Right lobe of liver (tissue), 6 donors: ENCODE data around the gene NMRAL1. TPM values are rescaled to one million over a fixed set of nuclear protein-coding genes. Genes with fewer than 3 reads are reported as not detected.

Source experiments
- ATAC-seq, 4 donors: fragments of 200-7000 bp; cut with Tn5 transposase; one replicate each; pipeline ENCODE4 v1.9.1; 2020; ENCODE audit warnings: mild to moderate bottlenecking in 4 of 4, moderate library complexity in 4 of 4
- DNase-seq, 3 donors: peaks; one replicate each; pipeline ENCODE4 v3.0.0-alpha.2; 2020
- H3K27ac ChIP-seq, 3 donors: fragments of 200-600 bp; one replicate each; pipeline ENCODE4 v1.8.0; 2022
- H3K27me3 ChIP-seq, 2 donors: fragments of 200-600 bp; one replicate each; pipeline ENCODE4 v1.8.0; 2022
- H3K36me3 ChIP-seq, 4 donors: fragments of 200-600 bp; sonication (generic) in 1 of 4; one replicate each; pipeline versions ENCODE4 v1.5.1 to v1.8.0; 2017 to 2022; ENCODE audit warnings: control low read depth in 1 of 4
- H3K4me1 ChIP-seq, 4 donors: fragments of 200-600 bp; sonication (generic) in 1 of 4; one replicate each; pipeline versions ENCODE4 v1.5.1 to v1.8.0; 2017 to 2022; ENCODE audit warnings: control low read depth in 1 of 4
- H3K4me3 ChIP-seq, 3 donors: fragments of 200-600 bp; one replicate each; pipeline ENCODE4 v1.8.0; 2022
- H3K9me3 ChIP-seq, 4 donors: fragments of 200-600 bp; sonication (generic) in 1 of 4; one replicate each; pipeline versions ENCODE4 v1.5.1 to v1.8.0; 2017 to 2022; ENCODE audit warnings: control low read depth in 1 of 4
- POLR2A ChIP-seq: fragments of 450-650 bp; IDR thresholded peaks from one replicate; pipeline ENCODE4 v1.6.1; 2017; ENCODE audit warnings: antibody characterized with exemption, mild to moderate bottlenecking
- WGBS: methylation state at CpG from one replicate; pipeline ENCODE4 v1.1.6; 2018; ENCODE audit warnings: low coverage, low lambda C conversion rate; ENCODE audit not compliant: insufficient coverage; ENCODE audit errors: missing lambda C conversion rate; 5-methylcytosine and 5-hydroxymethylcytosine counted together
- intact Hi-C, 2 donors: fragments of 100-400 bp; cut with DNase I; formaldehyde crosslinking; loops; one replicate each; pipeline versions ENCODE4 v1.11.2 to v1.14.1; 2022
- total RNA-seq, 6 experiments: library from RNA; depleted of rRNA in 2 of 6; stranded (reverse); fragments of >200 nt in 2 of 6; fragmentation: NEBNext Ultra II Directional in 3 of 6; extraction: Animal tissue kit (Norgen Biotek cat#: 25700) in 3 of 6; gene quantifications; one replicate each; pipeline versions ENCODE4 v1.1.0 to v1.2.4, GENCODE V29; 2016 to 2023
- TF ChIP-seq, protein P1 (sequence below), 4 donors: fragments of 200-600 bp in 3 of 4; fragments of 450-650 bp in 1 of 4; IDR thresholded peaks; one replicate each; pipeline versions ENCODE4 v1.5.1 to v1.8.0; 2016 to 2022; ENCODE audit warnings: antibody characterized with exemption in 4 of 4, mild to moderate bottlenecking in 2 of 4
- donor health status: DM: no; HTN: yes; CAD: no.
- donor health status: DM: no; HTN: no; CAD: no.
- donor health status: DM: no; HTN: no; CAD: no.
- donor health status: DM: no; HTN: yes; CAD: no.
- donor health status: DM: no; HTN: yes; CAD: no.

The NMRAL1 gene
- total RNA-seq, 6 experiments from 2014 or later: 19.9 to 44.0 (median 35.5) TPM

DNA sequence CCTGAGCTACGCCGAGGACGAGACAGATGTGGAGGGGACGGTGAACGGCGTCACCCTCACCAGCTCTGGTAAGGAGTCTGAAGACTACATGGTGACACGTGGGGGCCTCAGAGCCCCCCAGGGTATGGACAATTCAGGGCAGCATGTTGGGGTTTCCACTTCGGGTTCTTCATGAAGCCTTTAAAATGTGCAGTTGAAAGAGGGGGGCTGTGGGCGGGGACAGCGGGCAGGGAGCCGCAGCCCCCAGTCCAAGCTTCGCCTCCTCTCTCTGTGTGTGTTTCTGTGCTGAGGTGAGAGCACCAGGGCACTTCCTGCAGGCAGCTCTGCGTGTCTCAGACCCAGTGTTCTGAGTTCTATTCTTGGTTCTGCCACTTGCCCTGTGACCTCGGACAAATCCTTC, 24.0 kb downstream of the NMRAL1 start:
- H3K27me3 ChIP-seq: no peaks in the 10 kb centered on the region
- WGBS: 83% methylated on average over 3 of the region's 14 CpGs
- no peaks in the 10 kb centered on the region for H3K4me1 ChIP-seq
- H3K27ac ChIP-seq: no peak overlapping the region
- TF ChIP-seq, protein P1, sequence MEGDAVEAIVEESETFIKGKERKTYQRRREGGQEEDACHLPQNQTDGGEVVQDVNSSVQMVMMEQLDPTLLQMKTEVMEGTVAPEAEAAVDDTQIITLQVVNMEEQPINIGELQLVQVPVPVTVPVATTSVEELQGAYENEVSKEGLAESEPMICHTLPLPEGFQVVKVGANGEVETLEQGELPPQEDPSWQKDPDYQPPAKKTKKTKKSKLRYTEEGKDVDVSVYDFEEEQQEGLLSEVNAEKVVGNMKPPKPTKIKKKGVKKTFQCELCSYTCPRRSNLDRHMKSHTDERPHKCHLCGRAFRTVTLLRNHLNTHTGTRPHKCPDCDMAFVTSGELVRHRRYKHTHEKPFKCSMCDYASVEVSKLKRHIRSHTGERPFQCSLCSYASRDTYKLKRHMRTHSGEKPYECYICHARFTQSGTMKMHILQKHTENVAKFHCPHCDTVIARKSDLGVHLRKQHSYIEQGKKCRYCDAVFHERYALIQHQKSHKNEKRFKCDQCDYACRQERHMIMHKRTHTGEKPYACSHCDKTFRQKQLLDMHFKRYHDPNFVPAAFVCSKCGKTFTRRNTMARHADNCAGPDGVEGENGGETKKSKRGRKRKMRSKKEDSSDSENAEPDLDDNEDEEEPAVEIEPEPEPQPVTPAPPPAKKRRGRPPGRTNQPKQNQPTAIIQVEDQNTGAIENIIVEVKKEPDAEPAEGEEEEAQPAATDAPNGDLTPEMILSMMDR (IDR thresholded peaks at IDR 0.05): no peak
- TF ChIP-seq POLR2A: no peak
- peaks cover 0 to 86% (median 44%) of the 10 kb centered on the region in 4 donors for H3K36me3 ChIP-seq
- intact Hi-C loops: no loop called here
- ATAC-seq (no peak), DNase-seq (no peak)
- no peaks in the 10 kb centered on the region for H3K9me3 ChIP-seq
- no peak overlapping the region for H3K4me3 ChIP-seq

DNA sequence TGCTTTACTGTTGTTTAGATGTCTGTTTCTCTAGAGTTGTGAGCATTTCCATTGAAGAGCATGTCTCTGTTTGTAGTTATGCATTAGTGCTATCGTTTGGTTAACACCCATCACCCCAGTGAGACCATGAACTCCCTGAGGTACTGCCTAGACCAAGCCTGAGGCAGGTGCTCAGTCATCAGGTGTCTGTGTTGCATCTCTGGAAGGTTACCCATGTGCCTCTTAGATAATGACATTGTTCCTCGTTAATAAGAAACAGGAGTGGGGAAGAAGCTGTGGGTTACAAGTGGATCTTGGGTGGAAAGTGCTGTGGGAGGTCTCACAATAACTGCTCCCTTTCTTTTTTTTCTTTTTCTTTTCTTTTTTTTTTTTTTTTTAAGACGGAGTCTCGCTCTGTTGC, 30.4 kb downstream of the NMRAL1 start:
- H3K27me3 ChIP-seq: no peaks in the 10 kb centered on the region
- H3K4me3 ChIP-seq: no peak overlapping the region
- intact Hi-C loops: no loop called here
- peaks cover 0 to 93% (median 56%) of the 10 kb centered on the region in 4 donors for H3K36me3 ChIP-seq
- 100% methylated on average over 1 of the region's 4 CpGs for WGBS
- H3K9me3 ChIP-seq: no peaks in the 10 kb centered on the region
- H3K4me1 ChIP-seq: no peaks in the 10 kb centered on the region
- DNase-seq (no peak), ATAC-seq (no peak)
- no peak overlapping the region for H3K27ac ChIP-seq
- no peak for TF ChIP-seq POLR2A
- TF ChIP-seq, protein P1 (IDR thresholded peaks at IDR 0.05): no peak

DNA sequence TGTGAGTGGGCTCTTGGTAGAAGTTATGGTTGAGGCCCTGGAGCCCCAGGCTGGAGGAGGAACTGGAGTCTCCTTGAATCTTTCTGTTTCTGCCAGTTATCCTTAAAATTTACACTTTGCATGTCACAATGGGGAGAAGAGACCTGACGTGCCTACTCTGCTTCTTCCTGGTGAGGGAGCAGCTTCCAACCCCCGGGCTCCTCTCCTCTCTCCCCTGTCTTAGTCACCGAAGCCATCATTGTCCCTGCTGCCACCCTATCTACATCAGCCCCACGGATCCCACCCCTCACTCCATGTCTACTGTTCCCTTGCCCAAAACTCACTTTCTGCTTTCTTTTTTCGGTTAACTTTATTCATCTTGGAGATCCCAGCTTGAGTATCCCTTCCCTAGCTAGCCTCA, 31.2 kb downstream of the NMRAL1 start:
- no peak for TF ChIP-seq POLR2A
- TF ChIP-seq, protein P1 (IDR thresholded peaks at IDR 0.05): no peak
- Histone ChIP-seq H3K27me3 (no peaks in the 10 kb centered on the region), H3K4me3 (no peak overlapping the region), H3K4me1 (no peaks in the 10 kb centered on the region), H3K36me3 (peaks cover 0 to 93% (median 54%) of the 10 kb centered on the region in 4 donors), H3K27ac (no peak overlapping the region), H3K9me3 (no peaks in the 10 kb centered on the region)
- no peak for ATAC-seq
- intact Hi-C loops: no loop called here
- DNase-seq: no peak
- 60% methylated on average over 3 of the region's 5 CpGs for WGBS

DNA sequence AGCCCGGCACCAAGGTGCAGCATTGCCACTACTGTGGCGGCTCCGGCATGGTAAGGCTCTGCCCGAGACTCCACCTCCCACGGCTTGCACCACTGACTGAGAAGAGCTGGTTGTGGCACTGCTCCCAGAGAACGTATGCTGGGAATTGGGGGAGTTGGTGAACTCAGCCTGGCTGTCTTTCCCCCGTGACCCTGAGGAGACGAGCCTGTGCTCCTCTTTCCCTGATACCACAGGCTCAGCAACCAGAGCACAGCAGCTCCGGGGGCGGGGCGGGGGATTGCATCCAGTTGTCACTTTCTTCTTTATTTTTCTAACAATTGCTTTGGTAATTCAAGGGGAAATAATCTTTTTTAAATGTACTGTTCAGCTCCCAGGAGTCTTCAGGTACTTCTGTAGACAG, 32.1 kb downstream of the NMRAL1 start:
- DNase-seq (no peak), ATAC-seq (peak in 1 of 4 donors; percentile 24)
- Histone ChIP-seq H3K36me3 (peaks cover 5 to 99% (median 57%) of the 10 kb centered on the region in 4 donors), H3K27me3 (no peaks in the 10 kb centered on the region), H3K4me1 (no peaks in the 10 kb centered on the region), H3K9me3 (no peaks in the 10 kb centered on the region), H3K27ac (no peak overlapping the region), H3K4me3 (no peak overlapping the region)
- 83% methylated on average over 6 of the region's 11 CpGs for WGBS
- no peak for TF ChIP-seq POLR2A
- TF ChIP-seq, protein P1 (IDR thresholded peaks at IDR 0.05): no peak
- intact Hi-C loops: no loop called here

DNA sequence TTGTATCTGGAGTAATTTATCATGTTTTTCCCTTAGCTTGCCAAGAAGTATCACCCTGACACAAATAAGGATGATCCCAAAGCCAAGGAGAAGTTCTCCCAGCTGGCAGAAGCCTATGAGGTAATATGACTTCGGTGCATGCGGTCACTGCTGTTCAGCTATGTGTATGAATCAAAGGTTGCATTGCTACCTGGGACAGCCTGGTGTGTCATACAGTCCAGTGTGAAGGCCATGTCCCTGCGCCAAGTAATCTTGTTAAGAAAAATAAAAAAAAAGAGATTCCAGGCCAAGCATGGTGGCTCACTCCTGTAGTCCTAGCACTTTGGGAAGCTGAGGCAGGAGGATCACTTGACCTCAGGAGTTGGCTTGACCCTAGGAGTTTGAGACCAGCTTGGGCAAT, 37.1 kb downstream of the NMRAL1 start:
- H3K27me3 ChIP-seq: no peaks in the 10 kb centered on the region
- H3K27ac ChIP-seq: no peak overlapping the region
- no peak for DNase-seq
- no peaks in the 10 kb centered on the region for H3K9me3 ChIP-seq
- no peak overlapping the region for H3K4me3 ChIP-seq
- intact Hi-C loops: no loop called here
- no peaks in the 10 kb centered on the region for H3K4me1 ChIP-seq
- no peak for ATAC-seq
- H3K36me3 ChIP-seq: peaks cover 8 to 77% (median 43%) of the 10 kb centered on the region in 4 donors
- TF ChIP-seq, protein P1 (IDR thresholded peaks at IDR 0.05): no peak
- TF ChIP-seq POLR2A: no peak
- WGBS: 86% methylated on average over 1 of the region's 3 CpGs
